Parathyroid adenoma (tissue), 2 donors: Measurements from ENCODE around the gene TAP2.
A peak's percentile ranks its signal among the peaks of the same experiment; 100 is the strongest.

Experiments used
- H2AFZ ChIP-seq: fragments of 300-600 bp; sonication (generic); one replicate; pipeline ENCODE4 v1.7.0; 2017; ENCODE audit warnings: antibody characterized with exemption, mild to moderate bottlenecking
- H3K27ac ChIP-seq: fragments of 300-600 bp; sonication (generic); one replicate; pipeline ENCODE4 v1.7.0; 2017
- H3K27me3 ChIP-seq: fragments of 300-600 bp; sonication (generic); one replicate; pipeline ENCODE4 v1.7.0; 2017; ENCODE audit warnings: low read length; ENCODE audit not compliant: control insufficient read depth, insufficient read depth
- H3K36me3 ChIP-seq: fragments of 300-600 bp; sonication (generic); one replicate; pipeline ENCODE4 v1.7.0; 2017; ENCODE audit warnings: low read length; ENCODE audit not compliant: control insufficient read depth, insufficient read depth
- H3K4me1 ChIP-seq: fragments of 300-600 bp; sonication (generic); one replicate; pipeline ENCODE4 v1.7.0; 2017; ENCODE audit warnings: control low read depth
- H3K4me2 ChIP-seq: fragments of 300-600 bp; sonication (generic); one replicate; pipeline ENCODE4 v1.7.0; 2017; ENCODE audit warnings: low read length
- H3K4me3 ChIP-seq: fragments of 300-600 bp; sonication (generic); one replicate; pipeline ENCODE4 v1.7.0; 2017; ENCODE audit warnings: low read depth, low read length
- H3K79me2 ChIP-seq: fragments of 300-600 bp; sonication (generic); one replicate; pipeline ENCODE4 v1.7.0; 2017; ENCODE audit warnings: control low read depth
- H3K9ac ChIP-seq: fragments of 300-600 bp; sonication (generic); one replicate; pipeline ENCODE4 v1.7.0; 2017; ENCODE audit warnings: mild to moderate bottlenecking
- H3K9me3 ChIP-seq: fragments of 300-600 bp; sonication (generic); one replicate; pipeline ENCODE4 v1.7.0; 2017; ENCODE audit warnings: low read length; ENCODE audit not compliant: control insufficient read depth
- TF ChIP-seq, protein P1 (sequence below): fragments of 300-600 bp; sonication (generic); IDR thresholded peaks from one replicate; pipeline ENCODE4 v1.7.0; 2017; ENCODE audit warnings: antibody characterized with exemption, mild to moderate bottlenecking
- donor health status: primary hyperparathyroidism.

Gene TAP2

DNA sequence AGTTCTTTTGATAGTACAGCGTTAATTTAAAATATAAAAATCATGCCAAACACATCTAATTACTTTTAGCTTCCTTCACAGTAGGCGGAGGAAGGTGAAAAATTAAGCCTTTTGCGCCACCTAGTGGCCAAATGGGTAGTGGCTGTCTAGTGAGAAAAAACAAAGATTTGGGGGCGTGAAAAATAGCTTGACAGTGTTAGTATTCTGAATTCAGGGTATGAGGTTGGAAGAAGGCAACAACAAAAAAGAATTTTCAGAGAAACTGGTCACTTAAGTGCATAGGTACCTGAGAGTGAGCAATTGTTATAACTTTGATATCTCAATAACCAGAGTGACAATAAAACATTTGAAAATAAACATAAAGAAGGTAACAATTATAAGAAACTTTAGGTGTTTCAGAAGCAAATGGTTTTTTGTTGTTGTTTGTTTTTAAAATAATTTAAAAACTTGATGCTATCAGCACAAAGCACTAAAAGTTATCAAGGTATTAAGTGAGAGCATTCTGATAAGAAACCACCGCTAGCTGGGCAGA, 29.8 kb upstream of the TAP2 start:
- H3K27me3 ChIP-seq = no peaks in the 10 kb centered on the region
- H3K79me2 ChIP-seq = no peaks in the 10 kb centered on the region
- H3K9ac ChIP-seq = no peak overlapping the region
- no peaks in the 10 kb centered on the region for H3K4me1 ChIP-seq
- no peaks in the 10 kb centered on the region for H3K36me3 ChIP-seq
- H3K4me3 ChIP-seq = no peak overlapping the region
- TF ChIP-seq, protein P1, sequence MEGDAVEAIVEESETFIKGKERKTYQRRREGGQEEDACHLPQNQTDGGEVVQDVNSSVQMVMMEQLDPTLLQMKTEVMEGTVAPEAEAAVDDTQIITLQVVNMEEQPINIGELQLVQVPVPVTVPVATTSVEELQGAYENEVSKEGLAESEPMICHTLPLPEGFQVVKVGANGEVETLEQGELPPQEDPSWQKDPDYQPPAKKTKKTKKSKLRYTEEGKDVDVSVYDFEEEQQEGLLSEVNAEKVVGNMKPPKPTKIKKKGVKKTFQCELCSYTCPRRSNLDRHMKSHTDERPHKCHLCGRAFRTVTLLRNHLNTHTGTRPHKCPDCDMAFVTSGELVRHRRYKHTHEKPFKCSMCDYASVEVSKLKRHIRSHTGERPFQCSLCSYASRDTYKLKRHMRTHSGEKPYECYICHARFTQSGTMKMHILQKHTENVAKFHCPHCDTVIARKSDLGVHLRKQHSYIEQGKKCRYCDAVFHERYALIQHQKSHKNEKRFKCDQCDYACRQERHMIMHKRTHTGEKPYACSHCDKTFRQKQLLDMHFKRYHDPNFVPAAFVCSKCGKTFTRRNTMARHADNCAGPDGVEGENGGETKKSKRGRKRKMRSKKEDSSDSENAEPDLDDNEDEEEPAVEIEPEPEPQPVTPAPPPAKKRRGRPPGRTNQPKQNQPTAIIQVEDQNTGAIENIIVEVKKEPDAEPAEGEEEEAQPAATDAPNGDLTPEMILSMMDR = peak; percentile 97
- H2AFZ ChIP-seq = no peak overlapping the region
- no peaks in the 10 kb centered on the region for H3K9me3 ChIP-seq
- no peak overlapping the region for H3K4me2 ChIP-seq
- H3K27ac ChIP-seq = no peak overlapping the region

DNA sequence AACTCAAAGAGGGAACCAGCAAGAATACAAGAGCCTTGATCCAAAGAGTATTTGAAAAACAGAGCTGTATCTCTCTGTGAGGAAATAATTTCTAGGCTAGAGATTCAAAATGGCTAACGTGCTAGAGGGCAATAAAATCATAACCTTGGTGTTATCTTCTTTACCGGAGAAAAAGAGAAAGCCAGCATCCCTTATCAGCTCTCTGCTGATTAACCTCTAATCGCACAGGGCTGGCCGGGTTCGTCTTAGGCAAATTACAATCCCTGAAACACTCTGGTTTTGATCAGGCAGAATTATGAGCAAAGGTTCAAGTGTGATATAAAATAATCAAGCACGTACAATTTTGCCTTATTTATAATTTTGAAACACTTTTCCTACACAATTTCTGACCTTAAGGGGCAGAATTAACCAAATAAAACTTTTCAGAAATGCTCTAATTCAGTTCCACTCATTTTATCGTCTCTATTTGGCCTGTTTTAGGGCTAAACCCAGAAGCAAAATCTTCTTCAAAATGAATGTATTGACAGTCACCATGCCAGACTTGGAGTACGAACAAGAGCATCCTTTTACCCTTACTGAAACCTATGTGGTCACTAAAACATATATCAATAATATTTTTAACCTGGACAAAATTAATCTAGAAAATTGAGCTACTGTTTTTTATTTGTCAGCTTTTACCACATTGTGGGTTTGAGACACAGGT, 29.2 kb upstream of the TAP2 start:
- no peak overlapping the region for H2AFZ ChIP-seq
- H3K27ac ChIP-seq = no peak overlapping the region
- no peak overlapping the region for H3K4me2 ChIP-seq
- no peaks in the 10 kb centered on the region for H3K79me2 ChIP-seq
- no peak overlapping the region for H3K4me3 ChIP-seq
- H3K4me1 ChIP-seq = no peaks in the 10 kb centered on the region
- TF ChIP-seq, protein P1 = no peak
- H3K9me3 ChIP-seq = no peaks in the 10 kb centered on the region
- H3K36me3 ChIP-seq = no peaks in the 10 kb centered on the region
- no peak overlapping the region for H3K9ac ChIP-seq
- no peaks in the 10 kb centered on the region for H3K27me3 ChIP-seq

DNA sequence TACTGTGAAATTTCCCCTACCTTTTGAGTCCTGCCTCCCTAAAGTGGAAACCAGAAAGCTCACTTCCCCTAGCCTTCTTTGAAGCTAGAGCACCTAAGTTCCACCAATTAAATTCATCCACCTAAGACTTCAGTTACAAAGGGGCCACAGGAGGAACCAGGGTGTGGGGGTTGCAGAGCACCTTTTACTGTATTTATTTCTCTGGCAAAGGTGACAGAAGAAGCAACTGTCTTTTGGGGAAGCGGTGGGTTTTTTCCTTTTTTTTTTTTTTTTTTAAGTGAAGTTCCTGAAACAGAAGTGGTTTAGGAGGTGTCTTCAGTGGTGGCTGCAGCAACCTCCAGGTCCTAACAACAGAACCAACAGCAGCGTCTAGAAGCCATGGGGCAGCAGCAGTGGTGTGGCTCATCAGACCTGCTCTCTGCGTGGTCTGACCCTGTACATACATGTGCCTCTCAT, 28.5 kb upstream of the TAP2 start:
- Histone ChIP-seq H3K36me3 (no peaks in the 10 kb centered on the region), H3K9me3 (no peaks in the 10 kb centered on the region), H3K27me3 (no peaks in the 10 kb centered on the region), H3K4me1 (no peaks in the 10 kb centered on the region), H3K4me2 (no peak overlapping the region), H3K79me2 (no peaks in the 10 kb centered on the region), H2AFZ (no peak overlapping the region), H3K4me3 (no peak overlapping the region), H3K27ac (no peak overlapping the region), H3K9ac (no peak overlapping the region)
- TF ChIP-seq, protein P1 = no peak

DNA sequence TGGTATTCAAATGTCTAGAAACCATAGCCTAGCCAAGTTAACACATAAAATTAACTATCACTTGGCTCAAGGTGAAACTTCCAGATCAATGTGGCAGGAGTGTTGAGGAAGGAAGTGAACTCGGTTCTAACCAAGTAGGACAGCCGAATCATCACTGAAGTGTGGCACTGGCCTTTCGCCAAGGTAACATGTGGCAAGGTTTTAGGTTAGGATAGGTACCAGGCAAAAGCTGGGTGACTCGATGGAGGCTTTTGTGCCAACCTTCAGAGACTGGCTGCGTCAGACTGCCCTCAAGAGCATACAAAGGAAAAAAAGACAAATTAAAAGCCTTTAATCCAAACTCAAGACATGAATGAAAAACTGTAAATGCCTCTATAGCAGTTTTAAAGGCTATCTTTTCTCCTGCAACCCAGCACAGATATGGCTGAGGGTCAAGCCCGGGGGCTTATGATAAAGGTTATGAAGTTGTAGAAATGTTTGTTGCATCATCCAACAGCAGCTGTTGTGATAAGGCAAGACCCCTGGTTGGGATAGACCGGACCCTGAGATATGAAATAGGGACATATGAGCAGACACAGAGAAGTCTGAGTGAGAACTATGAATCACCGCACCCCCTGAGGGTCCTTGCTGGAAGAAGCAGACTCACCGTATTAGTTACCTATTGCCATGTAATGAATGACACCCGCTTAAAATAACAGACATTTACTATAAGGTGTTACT, 27.3 kb upstream of the TAP2 start:
- TF ChIP-seq, protein P1 = no peak
- Histone ChIP-seq H3K4me2 (no peak overlapping the region), H3K4me3 (no peak overlapping the region), H3K9me3 (no peaks in the 10 kb centered on the region), H3K4me1 (no peaks in the 10 kb centered on the region), H3K79me2 (no peaks in the 10 kb centered on the region), H2AFZ (no peak overlapping the region), H3K9ac (no peak overlapping the region), H3K27me3 (no peaks in the 10 kb centered on the region), H3K36me3 (no peaks in the 10 kb centered on the region), H3K27ac (no peak overlapping the region)
